H9 (cell line): ENCODE results near the gene CTIF. TPM values are rescaled to one million over a fixed set of nuclear protein-coding genes. Genes with fewer than 3 reads are reported as not detected.

ENCODE experiments used
- DNase-seq: peaks from one replicate; pipeline ENCODE4 v3.0.0-alpha.2; 2017
- H2AFZ ChIP-seq: one replicate; pipeline ENCODE4 v1.6.1; 2013; ENCODE audit warnings: mild to moderate bottlenecking, low read length, control low read depth, moderate library complexity
- H2AK5ac ChIP-seq: 2 replicates; pipeline ENCODE4 v1.6.1; 2013; ENCODE audit warnings: low read length, control low read depth, mixed read lengths; ENCODE audit not compliant: insufficient read length
- H2BK120ac ChIP-seq: one replicate; pipeline ENCODE4 v1.6.1; 2013; ENCODE audit warnings: low read depth, mild to moderate bottlenecking, low read length, control low read depth, inconsistent platforms; ENCODE audit not compliant: poor library complexity, severe bottlenecking
- H2BK12ac ChIP-seq: 2 replicates; pipeline ENCODE4 v1.6.1; 2013; ENCODE audit warnings: low read length, control low read depth, mixed read lengths, low read depth; ENCODE audit not compliant: insufficient read length
- H2BK15ac ChIP-seq: 2 replicates; pipeline ENCODE4 v1.6.1; 2013; ENCODE audit warnings: low read depth, low read length, control low read depth
- H2BK20ac ChIP-seq: one replicate; pipeline ENCODE4 v1.6.1; 2013; ENCODE audit warnings: low read depth, mild to moderate bottlenecking, low read length, control low read depth, inconsistent platforms; ENCODE audit not compliant: poor library complexity, severe bottlenecking
- H2BK5ac ChIP-seq: 2 replicates; pipeline ENCODE4 v1.6.1; 2013; ENCODE audit warnings: low read length, control low read depth, mixed read lengths; ENCODE audit not compliant: insufficient read length
- H3K14ac ChIP-seq: 2 replicates; pipeline ENCODE4 v1.6.1; 2013; ENCODE audit warnings: low read length, control low read depth; ENCODE audit not compliant: insufficient read depth
- H3K18ac ChIP-seq: 2 replicates; pipeline ENCODE4 v1.6.1; 2013; ENCODE audit warnings: low read depth, mild to moderate bottlenecking, mixed read lengths, low read length, control low read depth; ENCODE audit not compliant: insufficient read length
- H3K23ac ChIP-seq: 2 replicates; pipeline ENCODE4 v1.6.1; 2013; ENCODE audit warnings: low read length, control low read depth, mixed read lengths, low read depth; ENCODE audit not compliant: insufficient read length
- H3K23me2 ChIP-seq: 2 replicates; pipeline ENCODE4 v1.6.1; 2013; ENCODE audit warnings: low read depth, mild to moderate bottlenecking, mixed read lengths, low read length, control low read depth; ENCODE audit not compliant: insufficient read length, poor library complexity, severe bottlenecking
- H3K27ac ChIP-seq: 2 replicates; pipeline ENCODE4 v1.5.1; 2013; ENCODE audit warnings: low read length, control low read depth, mixed read lengths, low read depth; ENCODE audit not compliant: insufficient read length
- H3K27me3 ChIP-seq: 2 replicates; pipeline ENCODE4 v1.6.1; 2013; ENCODE audit warnings: low read length, control low read depth, inconsistent platforms; ENCODE audit not compliant: insufficient read depth
- H3K4ac ChIP-seq: 2 replicates; pipeline ENCODE4 v1.6.1; 2013; ENCODE audit warnings: low read depth, mild to moderate bottlenecking, control low read depth, inconsistent platforms, low read length, moderate library complexity
- H3K4me1 ChIP-seq: 2 replicates; pipeline ENCODE4 v1.6.1; 2013; ENCODE audit warnings: low read length, control low read depth, inconsistent platforms; ENCODE audit not compliant: insufficient read depth
- H3K4me2 ChIP-seq: 2 replicates; pipeline ENCODE4 v1.6.1; 2013; ENCODE audit warnings: low read length, control low read depth, mixed read lengths; ENCODE audit not compliant: insufficient read length, insufficient read depth
- H3K56ac ChIP-seq: 2 replicates; pipeline ENCODE4 v1.6.1; 2013; ENCODE audit warnings: low read depth, mild to moderate bottlenecking, mixed read lengths, low read length, control low read depth; ENCODE audit not compliant: insufficient read length
- H3K79me1 ChIP-seq: 2 replicates; pipeline ENCODE4 v1.6.1; 2013; ENCODE audit warnings: low read depth, mild to moderate bottlenecking, moderate library complexity, low read length, control low read depth, inconsistent platforms; ENCODE audit not compliant: insufficient read depth, poor library complexity, severe bottlenecking
- H3K79me2 ChIP-seq: 2 replicates; pipeline ENCODE4 v1.6.1; 2013; ENCODE audit warnings: low read length, control low read depth, inconsistent platforms; ENCODE audit not compliant: insufficient read depth
- H3K9ac ChIP-seq: 2 replicates; pipeline ENCODE4 v1.6.1; 2013; ENCODE audit warnings: low read length, control low read depth, mixed read lengths; ENCODE audit not compliant: insufficient read length; ENCODE audit errors: extremely low read depth
- H3K9me3 ChIP-seq: one replicate; pipeline ENCODE4 v1.6.1; 2013; ENCODE audit warnings: low read depth, low read length, inconsistent platforms; ENCODE audit not compliant: control insufficient read depth
- H3T11ph ChIP-seq: one replicate; pipeline ENCODE4 v1.6.1; 2013; ENCODE audit warnings: mild to moderate bottlenecking, low read length, control low read depth, inconsistent platforms
- H4K20me1 ChIP-seq: one replicate; pipeline ENCODE4 v1.6.1; 2013; ENCODE audit not compliant: control insufficient read depth, insufficient read length, insufficient read depth
- H4K5ac ChIP-seq: 2 replicates; pipeline ENCODE4 v1.6.1; 2013; ENCODE audit warnings: low read depth, mild to moderate bottlenecking, mixed read lengths, low read length, control low read depth; ENCODE audit not compliant: insufficient read length
- H4K8ac ChIP-seq: replicated peaks from 2 replicates; pipeline ENCODE4 v1.6.1; 2013; ENCODE audit warnings: low read length, control low read depth, mixed read lengths, low read depth; ENCODE audit not compliant: insufficient read length
- H4K91ac ChIP-seq: 2 replicates; pipeline ENCODE4 v1.6.1; 2013; ENCODE audit warnings: low read depth, mild to moderate bottlenecking, moderate library complexity, mixed read lengths, low read length, control low read depth; ENCODE audit not compliant: insufficient read length
- H3K27ac Mint-ChIP-seq, 3 experiments: 2 replicates in 2 of 3; 3 replicates in 1 of 3; pipeline ENCODE4 v1.8.0; 2020 to 2021; ENCODE audit warnings: mixed read lengths in 3 of 3, mild to moderate bottlenecking in 1 of 3, moderate library complexity in 1 of 3
- H3K27me3 Mint-ChIP-seq: 2 replicates; pipeline ENCODE4 v1.8.0; 2021; ENCODE audit warnings: low read depth, mild to moderate bottlenecking, moderate library complexity, mixed read lengths
- H3K36me3 Mint-ChIP-seq, 3 experiments: 2 replicates in 2 of 3; 3 replicates in 1 of 3; pipeline ENCODE4 v1.8.0; 2020 to 2021; ENCODE audit warnings: low read depth in 3 of 3, mixed read lengths in 3 of 3; ENCODE audit not compliant: insufficient read depth in 1 of 3
- H3K4me1 Mint-ChIP-seq, 2 experiments: 2 replicates each; pipeline ENCODE4 v1.8.0; 2020; ENCODE audit warnings: mixed read lengths in 2 of 2
- H3K4me3 Mint-ChIP-seq, 2 experiments: 2 replicates in 1 of 2; 3 replicates in 1 of 2; pipeline ENCODE4 v1.8.0; 2020 to 2021; ENCODE audit warnings: mild to moderate bottlenecking in 2 of 2, mixed read lengths in 2 of 2, moderate library complexity in 1 of 2
- H3K9me3 Mint-ChIP-seq, 2 experiments: 2 replicates in 1 of 2; 3 replicates in 1 of 2; pipeline ENCODE4 v1.8.0; 2020; ENCODE audit warnings: mild to moderate bottlenecking in 2 of 2, mixed read lengths in 2 of 2, moderate library complexity in 1 of 2
- WGBS: extraction: QIAGEN DNeasy Blood & Tissue Kit; methylation state at CpG from one replicate; pipeline ENCODE4 v1.1.7; 2013; ENCODE audit warnings: missing lambda C conversion rate, low lambda C conversion rate, mixed read lengths; ENCODE audit not compliant: insufficient read length; ENCODE audit errors: extremely low coverage; 5-methylcytosine and 5-hydroxymethylcytosine counted together
- total RNA-seq: library from RNA; stranded (reverse); gene quantifications from 2 replicates; pipeline ENCODE4 v1.2.1, GENCODE V29; 2021
- TF ChIP-seq, protein P1 (sequence below): fragments of 200-600 bp; sonication (generic); conservative IDR thresholded peaks from 3 replicates; pipeline ENCODE4 v1.8.0; 2021; ENCODE audit warnings: antibody characterized with exemption, mild to moderate bottlenecking

Gene CTIF
- total RNA-seq, 1 experiment from 2014 or later, result 15.8 TPM

DNA sequence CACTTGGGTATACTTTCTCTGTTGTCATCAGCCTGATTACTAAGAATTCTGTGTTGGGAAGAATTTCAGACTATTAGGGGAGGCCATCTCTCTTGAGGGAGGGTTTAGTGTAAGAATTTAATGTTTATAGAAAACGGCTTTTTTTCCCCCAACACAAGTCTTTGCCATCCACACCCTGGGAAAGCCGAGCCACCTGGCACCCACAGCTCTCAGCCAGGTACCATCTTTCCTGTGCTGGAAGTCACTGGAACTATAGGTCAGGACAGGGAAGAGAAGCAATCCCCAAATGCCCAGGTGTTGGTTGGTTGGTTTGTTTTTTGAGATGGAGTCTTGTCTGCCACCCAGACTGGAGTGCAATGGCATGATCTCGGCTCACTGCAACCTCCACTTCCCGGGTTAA, 256.9 kb downstream of the CTIF start:
- no peaks in the 10 kb centered on the region for H4K20me1 ChIP-seq
- no peak overlapping the region for H2BK15ac ChIP-seq
- no peak overlapping the region for H2AFZ ChIP-seq
- H3K4me1 Mint-ChIP-seq, result peaks cover 0 to 7% of the 10 kb centered on the region in 2 experiments; a peak in 2 of 4 replicates
- TF ChIP-seq, protein P1, sequence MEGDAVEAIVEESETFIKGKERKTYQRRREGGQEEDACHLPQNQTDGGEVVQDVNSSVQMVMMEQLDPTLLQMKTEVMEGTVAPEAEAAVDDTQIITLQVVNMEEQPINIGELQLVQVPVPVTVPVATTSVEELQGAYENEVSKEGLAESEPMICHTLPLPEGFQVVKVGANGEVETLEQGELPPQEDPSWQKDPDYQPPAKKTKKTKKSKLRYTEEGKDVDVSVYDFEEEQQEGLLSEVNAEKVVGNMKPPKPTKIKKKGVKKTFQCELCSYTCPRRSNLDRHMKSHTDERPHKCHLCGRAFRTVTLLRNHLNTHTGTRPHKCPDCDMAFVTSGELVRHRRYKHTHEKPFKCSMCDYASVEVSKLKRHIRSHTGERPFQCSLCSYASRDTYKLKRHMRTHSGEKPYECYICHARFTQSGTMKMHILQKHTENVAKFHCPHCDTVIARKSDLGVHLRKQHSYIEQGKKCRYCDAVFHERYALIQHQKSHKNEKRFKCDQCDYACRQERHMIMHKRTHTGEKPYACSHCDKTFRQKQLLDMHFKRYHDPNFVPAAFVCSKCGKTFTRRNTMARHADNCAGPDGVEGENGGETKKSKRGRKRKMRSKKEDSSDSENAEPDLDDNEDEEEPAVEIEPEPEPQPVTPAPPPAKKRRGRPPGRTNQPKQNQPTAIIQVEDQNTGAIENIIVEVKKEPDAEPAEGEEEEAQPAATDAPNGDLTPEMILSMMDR, result no peak
- no peak overlapping the region for H3K4me3 Mint-ChIP-seq
- H2BK5ac ChIP-seq, result no peak overlapping the region
- H3K79me1 ChIP-seq, result no peaks in the 10 kb centered on the region
- H2AK5ac ChIP-seq, result no peak overlapping the region
- H3K4me1 ChIP-seq, result no peaks in the 10 kb centered on the region
- no peak overlapping the region for H4K91ac ChIP-seq
- no peak overlapping the region for H2BK120ac ChIP-seq
- H3K4ac ChIP-seq, result no peak overlapping the region
- no peak overlapping the region for H3K23ac ChIP-seq
- no peaks in the 10 kb centered on the region for H3K79me2 ChIP-seq
- no peaks in the 10 kb centered on the region; a peak in 3 of 7 replicates for H3K36me3 Mint-ChIP-seq
- H3K56ac ChIP-seq, result no peak overlapping the region
- H3K27ac ChIP-seq, result no peak overlapping the region
- H4K8ac ChIP-seq, result no peak overlapping the region
- DNase-seq, result no peak
- H3K27ac Mint-ChIP-seq, result no peak overlapping the region
- no peak overlapping the region for H3K4me2 ChIP-seq
- WGBS, result no CpG with 5 or more reads among the region's 4 CpGs
- H3K9ac ChIP-seq, result no peak overlapping the region
- H3K23me2 ChIP-seq, result no peaks in the 10 kb centered on the region
- H2BK12ac ChIP-seq, result no peak overlapping the region
- H4K5ac ChIP-seq, result no peak overlapping the region
- no peak overlapping the region for H3K14ac ChIP-seq
- H2BK20ac ChIP-seq, result no peak overlapping the region
- H3K9me3 Mint-ChIP-seq, result no peaks in the 10 kb centered on the region
- no peaks in the 10 kb centered on the region for H3K27me3 Mint-ChIP-seq
- no peaks in the 10 kb centered on the region for H3K9me3 ChIP-seq
- no peaks in the 10 kb centered on the region for H3K27me3 ChIP-seq
- no peak overlapping the region for H3K18ac ChIP-seq
- no peak overlapping the region for H3T11ph ChIP-seq
